ENCODE measurements around the gene NTN4. TPM values are rescaled to one million over a fixed set of nuclear protein-coding genes. Genes with fewer than 3 reads are reported as not detected.
"Not testable (repeated sequence)": the region's sequence is repeated elsewhere in the genome, so short reads cannot be mapped to it uniquely, and the experiment has no call there.

Gene NTN4
- total RNA-seq, 6 donors from 2014 or later = 74.1 to 115 (median 94.3) TPM

DNA sequence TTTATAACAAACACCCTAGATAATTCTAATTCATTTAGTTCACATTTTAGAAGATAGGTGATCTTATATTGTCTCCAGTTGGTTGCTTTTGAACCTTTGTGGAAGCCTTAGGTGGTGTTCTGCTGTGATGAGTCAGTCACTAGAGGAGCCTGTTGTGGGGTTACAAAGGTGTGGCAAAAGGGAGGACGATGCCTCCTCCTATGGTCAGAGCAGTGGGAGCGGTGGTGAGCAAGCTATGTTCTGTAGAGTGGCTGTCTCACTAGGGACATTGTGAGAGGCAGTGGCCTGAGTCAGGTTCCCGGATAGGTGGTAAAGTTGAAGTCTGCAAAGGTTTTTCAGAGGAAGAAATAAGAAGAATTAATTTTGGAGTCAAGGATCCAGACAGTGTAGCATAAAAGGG lies 167.7 kb downstream of the NTN4 start:
- WGBS, 2 donors = 83 to 90% methylated on average over 3 of the region's 3 CpGs
- ATAC-seq (ENCODE audit: low FRiP score in 2 of 2) = no peak
- no peak overlapping the region for H3K27ac ChIP-seq

DNA sequence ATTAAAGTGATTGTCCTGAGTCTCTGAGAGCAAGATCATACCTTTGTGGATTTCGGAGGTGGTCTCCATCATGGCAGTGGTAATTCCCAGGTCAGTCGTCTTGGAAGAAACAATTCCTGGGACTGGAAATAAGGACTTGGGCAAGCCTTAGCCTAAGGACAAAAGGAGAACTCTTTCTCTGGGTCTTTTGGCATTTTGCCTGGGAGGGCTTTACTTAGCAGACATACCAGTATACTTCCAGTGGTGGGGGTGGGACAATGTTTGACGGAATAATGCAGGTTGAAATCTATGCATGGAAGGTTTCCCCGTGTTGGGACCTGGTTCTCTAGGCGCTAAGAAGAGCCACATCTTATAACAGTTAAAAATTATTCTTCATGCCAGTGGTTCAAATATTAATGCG lies 168.8 kb downstream of the NTN4 start:
- TF ChIP-seq CTCF (IDR thresholded peaks at IDR 0.05) (no peak), EP300 (IDR thresholded peaks at IDR 0.05) (no peak), POLR2A (IDR thresholded peaks at IDR 0.05) (no peak), POLR2AphosphoS5 (IDR thresholded peaks at IDR 0.05) (no peak)
- H3K27ac ChIP-seq = no peak overlapping the region
- no peak overlapping the region for H3K4me3 ChIP-seq
- H3K9me3 ChIP-seq = no peaks in the 10 kb centered on the region
- 83 to 85% methylated on average over 6 of the region's 6 CpGs for WGBS, 2 donors
- no peak for DNase-seq
- peaks cover 0 to 9% (median 2%) of the 10 kb centered on the region in 4 donors for H3K4me1 ChIP-seq
- H3K36me3 ChIP-seq = no peaks in the 10 kb centered on the region
- H3K27me3 ChIP-seq = no peaks in the 10 kb centered on the region
- no peak for ATAC-seq (ENCODE audit: low FRiP score in 2 of 2)

More for the DNA sequence above, 167.7 kb downstream of the NTN4 start:
- no peak for DNase-seq
- Histone ChIP-seq H3K9me3 (no peaks in the 10 kb centered on the region), H3K36me3 (no peaks in the 10 kb centered on the region), H3K4me3 (no peak overlapping the region), H3K27me3 (no peaks in the 10 kb centered on the region), H3K4me1 (peaks cover 0 to 9% (median 2%) of the 10 kb centered on the region in 4 donors)
- no peak for TF ChIP-seq POLR2AphosphoS5 (IDR thresholded peaks at IDR 0.05)
- no peak for TF ChIP-seq POLR2A (IDR thresholded peaks at IDR 0.05)
- no peak for TF ChIP-seq EP300 (IDR thresholded peaks at IDR 0.05)
- no peak for TF ChIP-seq CTCF (IDR thresholded peaks at IDR 0.05)

DNA sequence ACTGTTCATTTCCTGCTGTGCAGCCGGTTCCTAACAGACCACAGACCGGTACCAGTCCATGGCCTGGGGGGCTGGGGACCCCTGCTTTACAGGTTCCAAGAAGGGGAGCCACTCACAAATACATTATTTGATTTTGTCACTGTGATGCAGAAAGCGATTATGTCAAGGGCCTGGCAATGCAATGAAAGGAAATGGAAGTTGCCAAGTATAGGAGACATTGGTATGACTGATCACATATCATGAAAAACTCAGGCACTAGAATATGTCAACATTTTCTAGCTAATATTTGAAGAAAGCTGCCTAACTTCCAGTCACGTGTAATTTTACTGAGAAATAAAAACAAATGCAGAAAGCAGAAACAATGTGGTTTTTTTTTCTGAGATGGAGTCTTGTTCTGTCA lies 170.4 kb downstream of the NTN4 start:
- TF ChIP-seq EP300 (IDR thresholded peaks at IDR 0.05) = no peak
- Histone ChIP-seq H3K27ac (no peak overlapping the region), H3K36me3 (no peaks in the 10 kb centered on the region), H3K4me3 (no peak overlapping the region), H3K9me3 (no peaks in the 10 kb centered on the region), H3K27me3 (no peaks in the 10 kb centered on the region), H3K4me1 (peaks cover 0 to 9% (median 2%) of the 10 kb centered on the region in 4 donors)
- WGBS, 2 donors = 38 to 55% methylated on average over 3 to 4 of the region's 4 CpGs
- ATAC-seq (ENCODE audit: low FRiP score in 2 of 2) (no peak), DNase-seq (no peak)

DNA sequence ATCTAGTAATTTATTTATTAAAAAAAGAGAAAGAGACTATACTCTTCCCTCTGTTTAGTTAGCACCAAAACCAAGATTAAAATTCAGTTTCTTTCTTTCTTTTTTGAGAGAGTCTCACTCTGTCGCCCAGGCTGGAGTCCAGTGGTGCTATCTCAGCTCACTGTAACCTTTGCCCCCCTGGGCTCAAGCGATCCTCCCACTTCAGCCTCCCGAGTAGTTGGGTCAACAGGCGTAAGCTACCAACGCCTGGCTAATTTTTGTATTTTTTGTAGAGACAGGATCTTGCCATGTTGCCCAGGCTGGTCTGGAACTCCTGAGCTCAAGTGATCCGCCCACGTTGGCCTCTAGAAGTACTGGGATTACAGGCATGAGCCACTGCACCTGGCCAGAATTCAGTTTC lies 174.1 kb downstream of the NTN4 start:
- not testable (repeated sequence) for H3K27ac ChIP-seq; H3K4me3 ChIP-seq; H3K9me3 ChIP-seq; DNase-seq; H3K36me3 ChIP-seq; H3K4me1 ChIP-seq; ATAC-seq (ENCODE audit: low FRiP score in 2 of 2); H3K27me3 ChIP-seq
- WGBS, 2 donors = 93 to 94% methylated on average over 2 to 7 of the region's 7 CpGs

DNA sequence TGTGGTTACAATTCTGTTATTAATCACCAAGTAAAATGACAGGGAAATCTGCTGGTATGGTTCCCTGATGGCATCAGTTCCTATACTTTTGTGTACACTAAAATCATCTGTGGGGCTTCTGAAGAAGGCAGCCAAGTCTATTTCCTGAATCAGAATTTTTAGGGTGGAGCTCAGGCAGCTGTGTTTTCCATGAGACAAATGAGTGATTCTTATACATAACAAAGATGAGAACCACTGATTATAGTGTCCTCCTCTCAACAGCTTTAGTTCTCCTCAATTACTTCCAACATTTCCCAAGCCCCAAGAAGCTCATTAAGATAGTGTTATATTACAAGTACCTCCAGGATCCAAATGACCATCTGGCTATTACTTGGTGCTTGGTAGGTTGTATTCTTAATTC lies 174.8 kb downstream of the NTN4 start:
- H3K4me1 ChIP-seq = peaks cover 0 to 3% (median 0%) of the 10 kb centered on the region in 4 donors
- no peak overlapping the region for H3K27ac ChIP-seq
- H3K9me3 ChIP-seq = no peaks in the 10 kb centered on the region
- no peaks in the 10 kb centered on the region for H3K27me3 ChIP-seq
- no peaks in the 10 kb centered on the region for H3K36me3 ChIP-seq
- H3K4me3 ChIP-seq = no peak overlapping the region
- no peak for TF ChIP-seq CTCF (IDR thresholded peaks at IDR 0.05)
- no peak for TF ChIP-seq EP300 (IDR thresholded peaks at IDR 0.05)
- no peak for TF ChIP-seq POLR2AphosphoS5 (IDR thresholded peaks at IDR 0.05)
- TF ChIP-seq POLR2A (IDR thresholded peaks at IDR 0.05) = no peak
- DNase-seq = no peak
- no peak for ATAC-seq (ENCODE audit: low FRiP score in 2 of 2)

DNA sequence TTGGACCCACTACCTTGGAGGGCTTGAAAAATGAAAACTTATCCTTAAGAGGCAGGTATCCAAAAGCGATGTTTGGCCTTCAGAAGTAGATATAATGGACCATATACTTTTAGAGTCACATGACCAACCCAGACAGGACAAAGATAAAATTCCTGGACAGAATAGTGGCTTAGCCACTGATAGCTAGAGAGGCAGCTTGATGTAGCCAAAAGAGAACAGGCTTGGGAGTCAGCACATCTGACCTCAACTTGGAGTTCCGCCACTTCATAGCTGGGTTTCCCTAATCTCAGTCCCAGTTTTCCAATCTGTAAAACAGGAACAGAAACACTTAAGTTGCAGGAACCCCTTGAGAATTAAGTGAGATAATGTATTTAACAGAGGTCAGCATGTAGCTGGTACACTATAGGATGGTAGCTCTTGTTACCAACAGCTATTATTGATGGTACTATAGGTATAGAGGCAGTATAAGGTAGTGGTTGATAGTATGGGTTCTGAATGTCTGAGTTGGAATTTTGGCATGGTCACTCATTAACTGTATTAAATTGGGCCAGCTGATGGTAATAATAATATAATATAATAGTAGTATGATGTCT lies 176.1 kb downstream of the NTN4 start:
- H3K27me3 ChIP-seq = no peaks in the 10 kb centered on the region
- no peak for DNase-seq
- no peak overlapping the region for H3K27ac ChIP-seq
- H3K9me3 ChIP-seq = no peaks in the 10 kb centered on the region
- no peaks in the 10 kb centered on the region for H3K36me3 ChIP-seq
- no peak for TF ChIP-seq EP300 (IDR thresholded peaks at IDR 0.05)
- TF ChIP-seq CTCF (IDR thresholded peaks at IDR 0.05) = no peak
- TF ChIP-seq POLR2A (IDR thresholded peaks at IDR 0.05) = no peak
- no peak for TF ChIP-seq POLR2AphosphoS5 (IDR thresholded peaks at IDR 0.05)
- ATAC-seq (ENCODE audit: low FRiP score in 2 of 2) = peak in 1 of 2 donors; percentile 63
- no peak overlapping the region for H3K4me3 ChIP-seq
- WGBS, 2 donors = 98% methylated on average over 2 of the region's 2 CpGs
- H3K4me1 ChIP-seq = peaks cover 0 to 3% (median 0%) of the 10 kb centered on the region in 4 donors
